Left cardiac atrium (tissue), 4 donors: ENCODE results near the gene TMEM229B. TPM values are rescaled to one million over a fixed set of nuclear protein-coding genes. Genes with fewer than 3 reads are reported as not detected.
A peak's percentile ranks its signal among the peaks of the same experiment; 100 is the strongest.

ENCODE experiments used
- ATAC-seq, 2 donors: fragments of 200-7000 bp; cut with Tn5 transposase; one replicate each; pipeline ENCODE4 v1.9.1; 2020; ENCODE audit warnings: mild to moderate bottlenecking in 2 of 2, moderate library complexity in 2 of 2
- DNase-seq: peaks from one replicate; pipeline ENCODE4 v3.0.0-alpha.2; 2020
- intact Hi-C, 2 donors: fragments of 100-400 bp; cut with DNase I; formaldehyde crosslinking; loops; one replicate each; pipeline versions ENCODE4 v1.14.1 to v1.15.1; 2022 to 2023
- total RNA-seq, 2 donors: library from RNA; stranded (reverse); fragmentation: NEBNext Ultra II Directional; extraction: Animal tissue kit (Norgen Biotek cat#: 25700); gene quantifications; one replicate each; pipeline ENCODE4 v1.2.1, GENCODE V29; 2021
- donor health status: DM: no; HTN: yes; CAD: no.
- donor health status: DM: no; HTN: yes; CAD: no; lungs with severe emphysema.
- donor health status: DM: yes; HTN: yes; CAD: no.
- donor health status: Dilated cardiomyopathy.

Gene TMEM229B
- total RNA-seq, 2 donors from 2014 or later: 1.5 to 6.5 TPM

- no peak for DNase-seq
Observed at GRCh38 chr14:67493092-67493717, 4.7 kb upstream of the TMEM229B start.

GRCh38 chr14:67492538-67492937 is 4.0 kb upstream of the TMEM229B start:
- DNase-seq (no peak), ATAC-seq (no peak)
- intact Hi-C loops: no loop called here

More at GRCh38 chr14:67493092-67493717, 4.7 kb upstream of the TMEM229B start:
- no peak for ATAC-seq
- intact Hi-C loops: no loop called here

GRCh38 chr14:67491741-67492507 is 3.4 kb upstream of the TMEM229B start:
- no peak for DNase-seq
- intact Hi-C loops: no loop called here
- no peak for ATAC-seq

- intact Hi-C loops: no loop called here
- DNase-seq (no peak), ATAC-seq (no peak)
Observed at GRCh38 chr14:67491285-67491684, 2.8 kb upstream of the TMEM229B start.

GRCh38 chr14:67490196-67490595 is 1.7 kb upstream of the TMEM229B start:
- ATAC-seq: no peak
- no peak for DNase-seq

GRCh38 chr14:67487332-67487731 is 1.2 kb downstream of the TMEM229B start:
- intact Hi-C loops: no loop called here
- no peak for DNase-seq
- no peak for ATAC-seq

More at GRCh38 chr14:67490196-67490595, 1.7 kb upstream of the TMEM229B start:
- intact Hi-C loops: no loop called here

- ATAC-seq (peak; percentile 69 to 70), DNase-seq (peak; percentile 26)
- intact Hi-C loops: no loop called here
Observed at GRCh38 chr14:67486890-67487289, 1.6 kb downstream of the TMEM229B start.

GRCh38 chr14:67485501-67486095 is 2.9 kb downstream of the TMEM229B start:
- intact Hi-C loops: no loop called here
- no peak for ATAC-seq
- DNase-seq: no peak

- peak; percentile 42 to 60 for ATAC-seq
- intact Hi-C loops: no loop called here
- DNase-seq: no peak
Observed at GRCh38 chr14:67483579-67484285, 4.8 kb downstream of the TMEM229B start.

- ATAC-seq (no peak), DNase-seq (no peak)
Observed at GRCh38 chr14:67482231-67483164, 6.0 kb downstream of the TMEM229B start.

GRCh38 chr14:67480011-67480410 is 8.5 kb downstream of the TMEM229B start:
- intact Hi-C loops: no loop called here
- no peak for ATAC-seq
- DNase-seq: no peak

More at GRCh38 chr14:67482231-67483164, 6.0 kb downstream of the TMEM229B start:
- intact Hi-C loops: no loop called here

- DNase-seq (no peak), ATAC-seq (no peak)
- intact Hi-C loops: no loop called here
Observed at GRCh38 chr14:67478800-67479084, 9.8 kb downstream of the TMEM229B start.

- DNase-seq (no peak), ATAC-seq (no peak)
- intact Hi-C loops: no loop called here
Observed at GRCh38 chr14:67477926-67478799, 10.4 kb downstream of the TMEM229B start.

GRCh38 chr14:67474366-67474765 is 14.2 kb downstream of the TMEM229B start:
- DNase-seq (no peak), ATAC-seq (no peak)
- intact Hi-C loops: no loop called here

- ATAC-seq (no peak), DNase-seq (no peak)
- intact Hi-C loops: no loop called here
Observed at GRCh38 chr14:67473290-67474082, 15.0 kb downstream of the TMEM229B start.

GRCh38 chr14:67472726-67473125 is 15.8 kb downstream of the TMEM229B start:
- DNase-seq (no peak), ATAC-seq (no peak)
- intact Hi-C loops: no loop called here

- DNase-seq (no peak), ATAC-seq (no peak)
- intact Hi-C loops: no loop called here
Observed at GRCh38 chr14:67469954-67470353, 18.6 kb downstream of the TMEM229B start.
